ENCODE measurements around the gene NHLRC1.

GRCh38 chr6:18139935-18140621, 17.6 kb upstream of the NHLRC1 start:
- TF ChIP-seq POLR2A (IDR thresholded peaks at IDR 0.05; ENCODE audit: low read length) (no peak), GATA1 (IDR thresholded peaks at IDR 0.05; ENCODE audit: low read depth, low read length) (no peak)
